Endothelial cell of umbilical vein (primary cell): ENCODE results near the gene FZR1. TPM values are rescaled to one million over a fixed set of nuclear protein-coding genes. Genes with fewer than 3 reads are reported as not detected.

Source experiments
- BruUV-seq: library from RNA; stranded (reverse); fragments of 400-500 nt; replicated peaks from 2 replicates; lab custom pipeline; 2021; lab: Mats Ljungman, UMichigan
- CTCF ChIA-PET: fragments of 300-600, 350-600 bp; sonication (Branson Sonifier 250); formaldehyde crosslinking; loops from one replicate; lab custom pipeline; 2021; ENCODE audit warnings: antibody characterized with exemption, inconsistent platforms; lab: Charles Lee
- POLR2A ChIA-PET: fragments of 300-600, 350-600 bp; sonication (Branson Sonifier 250); formaldehyde crosslinking; loops from one replicate; lab custom pipeline; 2021; ENCODE audit warnings: antibody characterized with exemption, inconsistent platforms; lab: Charles Lee
- DNase-seq: peaks from one replicate; pipeline ENCODE4 v3.0.0-alpha.2; 2011; ENCODE audit warnings: low read depth, low spot score
- FAIRE-seq: peaks from 2 replicates; lab custom pipeline; 2011; peaks lifted over from hg19 to GRCh38; lab: Jason Lieb, UNC
- H2AFZ ChIP-seq: 2 replicates; pipeline ENCODE4 v1.6.0; 2012; ENCODE audit warnings: low read depth, low read length, control low read depth, inconsistent platforms
- H3K27ac ChIP-seq: 2 replicates; pipeline ENCODE4 v1.5.1; 2011; ENCODE audit warnings: low read depth, mild to moderate bottlenecking, control low read depth, low read length, moderate library complexity; ENCODE audit not compliant: insufficient read depth
- H3K27me3 ChIP-seq, 2 experiments: 2 replicates each; pipeline versions ENCODE4 v1.6.0 to v1.6.1; 2011; ENCODE audit warnings: low read length in 2 of 2, mixed read lengths in 1 of 2; ENCODE audit not compliant: control insufficient read depth in 2 of 2, insufficient read depth in 2 of 2
- H3K36me3 ChIP-seq, 2 experiments: 2 replicates in 1 of 2; 3 replicates in 1 of 2; pipeline ENCODE4 v1.5.1; 2011; ENCODE audit warnings: low read length in 2 of 2, mild to moderate bottlenecking in 1 of 2, moderate library complexity in 1 of 2; ENCODE audit not compliant: control insufficient read depth in 2 of 2, insufficient read depth in 2 of 2; ENCODE audit errors: extremely low read depth in 1 of 2
- H3K4me1 ChIP-seq: 3 replicates; pipeline ENCODE4 v1.5.1; 2011; ENCODE audit warnings: mild to moderate bottlenecking, low read length; ENCODE audit not compliant: control insufficient read depth, insufficient read depth; ENCODE audit errors: extremely low read depth
- H3K4me2 ChIP-seq: 2 replicates; pipeline ENCODE4 v1.6.1; 2011; ENCODE audit warnings: low read length, control low read depth, mixed read lengths; ENCODE audit not compliant: insufficient read depth
- H3K4me3 ChIP-seq, 3 experiments: fragments of 200-600 bp in 1 of 3; sonication (generic), shearing (Covaris generic) in 1 of 3; replicated peaks in 1 of 3; 2 replicates each; pipeline ENCODE4 v1.5.1; 2011 to 2016; ENCODE audit warnings: control low read depth in 3 of 3, low read length in 3 of 3, mild to moderate bottlenecking in 2 of 3, inconsistent platforms in 1 of 3, low read depth in 1 of 3, moderate library complexity in 1 of 3; ENCODE audit not compliant: insufficient read depth in 1 of 3
- H3K79me2 ChIP-seq: 2 replicates; pipeline ENCODE4 v1.6.0; 2012; ENCODE audit warnings: low read length, inconsistent platforms; ENCODE audit not compliant: control insufficient read depth, insufficient read depth
- H3K9ac ChIP-seq: replicated peaks from 2 replicates; pipeline ENCODE3; 2011; ENCODE audit warnings: low read length, control low read depth; ENCODE audit not compliant: insufficient read depth; ENCODE audit errors: extremely low read depth
- H3K9me1 ChIP-seq: replicated peaks from 3 replicates; pipeline ENCODE4 v1.6.0; 2011; ENCODE audit warnings: mild to moderate bottlenecking, low read length; ENCODE audit not compliant: control insufficient read depth, insufficient read depth; ENCODE audit errors: extremely low read depth
- H3K9me3 ChIP-seq: replicated peaks from 2 replicates; pipeline ENCODE4 v1.5.1; 2012; ENCODE audit warnings: low read length, inconsistent platforms; ENCODE audit not compliant: control insufficient read depth, insufficient read depth
- H4K20me1 ChIP-seq: replicated peaks from 2 replicates; pipeline ENCODE3; 2011; ENCODE audit warnings: mild to moderate bottlenecking, low read length; ENCODE audit not compliant: control insufficient read depth, insufficient read depth; ENCODE audit errors: extremely low read depth
- EZH2 ChIP-seq: IDR thresholded peaks from 2 replicates; pipeline ENCODE4 v1.6.1; 2012; ENCODE audit warnings: borderline replicate concordance, low read depth, mild to moderate bottlenecking, moderate library complexity, low read length, inconsistent platforms; ENCODE audit not compliant: severe bottlenecking
- FOS ChIP-seq: IDR thresholded peaks from 2 replicates; pipeline ENCODE4 v1.6.1; 2011; ENCODE audit warnings: mild to moderate bottlenecking, low read length, moderate library complexity, borderline replicate concordance; ENCODE audit not compliant: insufficient read depth
- GATA2 ChIP-seq: IDR thresholded peaks from 2 replicates; pipeline ENCODE4 v1.7.0; 2011; ENCODE audit warnings: low read depth, mild to moderate bottlenecking, moderate library complexity, mixed read lengths, low read length; ENCODE audit not compliant: insufficient read length, insufficient read depth
- JUN ChIP-seq: IDR thresholded peaks from 2 replicates; pipeline ENCODE4 v1.6.1; 2011; ENCODE audit warnings: borderline replicate concordance, low read depth; ENCODE audit not compliant: insufficient read length, insufficient read depth
- MYC ChIP-seq: IDR thresholded peaks from one replicate; pipeline ENCODE4 v1.6.1; 2011; ENCODE audit warnings: mild to moderate bottlenecking, low read depth, low read length
- POLR2A ChIP-seq: IDR thresholded peaks from 2 replicates; pipeline ENCODE4 v1.6.1; 2012; ENCODE audit warnings: low read depth, mild to moderate bottlenecking, control low read depth, low read length
- POLR2AphosphoS5 ChIP-seq: IDR thresholded peaks from 2 replicates; pipeline ENCODE4 v1.6.1; 2012; ENCODE audit warnings: low read depth, mild to moderate bottlenecking, control low read depth, low read length, moderate library complexity; ENCODE audit not compliant: insufficient read depth
- dilution Hi-C: fragments of 300-500 bp; cut with MboI; formaldehyde crosslinking; loops from one replicate; pipeline ENCODE4 v1.15.0; 2019; ENCODE audit warnings: low sequenced_read_pairs; ENCODE audit not compliant: extremely low pct_ligation_motif_present
- intact Hi-C: fragments of 100-400 bp; cut with micrococcal nuclease; formaldehyde crosslinking; loops from one replicate; pipeline ENCODE4 v1.10.0; 2022
- polyA plus RNA-seq, 4 experiments: library from polyadenylated mRNA; depleted of rRNA in 3 of 4; stranded (reverse) in 3 of 4; unstranded in 1 of 4; fragments of >200 nt; gene quantifications; 2 replicates each; pipeline versions ENCODE4 v1.2.1 to v1.2.3, GENCODE V29; 2011 to 2012; ENCODE audit warnings: missing spikeins in 1 of 4
- total RNA-seq: library from RNA; stranded (reverse); gene quantifications from 2 replicates; pipeline ENCODE4 v1.2.3, GENCODE V29; 2021
- TF ChIP-seq, protein P1 (sequence below), 2 donors: IDR thresholded peaks; 1 replicate in 1 of 2; 2 replicates in 1 of 2; pipeline ENCODE4 v1.5.1; 2011; ENCODE audit warnings: low read length in 2 of 2, mild to moderate bottlenecking in 2 of 2, moderate library complexity in 2 of 2, control low read depth in 1 of 2, inconsistent platforms in 1 of 2, low read depth in 1 of 2; ENCODE audit not compliant: insufficient read depth in 1 of 2; ENCODE audit errors: extremely low read depth in 1 of 2
- TF ChIP-seq, protein P2 (sequence below): IDR thresholded peaks from 2 replicates; pipeline ENCODE4 v1.6.1; 2011; ENCODE audit not compliant: insufficient read depth, insufficient read length

Gene FZR1
- total and polyA plus RNA-seq, 2 donors (not counting 3 experiments of a cell fraction or from before 2014, with no cell fraction given) = 35.9 to 60.4 TPM

- intact Hi-C loops (loop anchor here (2.0 kb wide), 1 partner anchor 91 kb away; the partner anchor contains the start of gene NFIC), dilution Hi-C loops (no loop called here)
- Histone ChIP-seq H3K79me2 (peaks cover 3% of the 10 kb centered on the region), H3K4me3 (no peak overlapping the region), H2AFZ (no peak overlapping the region), H3K9ac (no peak overlapping the region), H3K27me3 (no peaks in the 10 kb centered on the region), H4K20me1 (no peaks in the 10 kb centered on the region), H3K4me1 (peaks cover 26% of the 10 kb centered on the region), H3K9me1 (no peaks in the 10 kb centered on the region), H3K9me3 (no peaks in the 10 kb centered on the region), H3K27ac (peak overlapping the region; percentile 82), H3K4me2 (no peak overlapping the region), H3K36me3 (peaks cover under 1 to 24% of the 10 kb centered on the region in 2 experiments)
- ChIA-PET POLR2A (no interaction called here), CTCF (interaction anchor here (1.2 kb wide), 1 partner anchor 15 kb away, joined by 3 read pairs; no protein-coding TSS in a partner anchor)
- no TSS peak for BruUV-seq
- TF ChIP-seq, protein P1, sequence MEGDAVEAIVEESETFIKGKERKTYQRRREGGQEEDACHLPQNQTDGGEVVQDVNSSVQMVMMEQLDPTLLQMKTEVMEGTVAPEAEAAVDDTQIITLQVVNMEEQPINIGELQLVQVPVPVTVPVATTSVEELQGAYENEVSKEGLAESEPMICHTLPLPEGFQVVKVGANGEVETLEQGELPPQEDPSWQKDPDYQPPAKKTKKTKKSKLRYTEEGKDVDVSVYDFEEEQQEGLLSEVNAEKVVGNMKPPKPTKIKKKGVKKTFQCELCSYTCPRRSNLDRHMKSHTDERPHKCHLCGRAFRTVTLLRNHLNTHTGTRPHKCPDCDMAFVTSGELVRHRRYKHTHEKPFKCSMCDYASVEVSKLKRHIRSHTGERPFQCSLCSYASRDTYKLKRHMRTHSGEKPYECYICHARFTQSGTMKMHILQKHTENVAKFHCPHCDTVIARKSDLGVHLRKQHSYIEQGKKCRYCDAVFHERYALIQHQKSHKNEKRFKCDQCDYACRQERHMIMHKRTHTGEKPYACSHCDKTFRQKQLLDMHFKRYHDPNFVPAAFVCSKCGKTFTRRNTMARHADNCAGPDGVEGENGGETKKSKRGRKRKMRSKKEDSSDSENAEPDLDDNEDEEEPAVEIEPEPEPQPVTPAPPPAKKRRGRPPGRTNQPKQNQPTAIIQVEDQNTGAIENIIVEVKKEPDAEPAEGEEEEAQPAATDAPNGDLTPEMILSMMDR (IDR thresholded peaks at IDR 0.05; ENCODE audit: extremely low read depth in 1 of 2, insufficient read depth in 1 of 2, low read depth in 1 of 2, low read length in 2 of 2) = no peak
- TF ChIP-seq JUN (no peak), GATA2 (no peak), POLR2AphosphoS5 (no peak), MYC (no peak), FOS (no peak), POLR2A (no peak), EZH2 (no peak)
- TF ChIP-seq, protein P2, sequence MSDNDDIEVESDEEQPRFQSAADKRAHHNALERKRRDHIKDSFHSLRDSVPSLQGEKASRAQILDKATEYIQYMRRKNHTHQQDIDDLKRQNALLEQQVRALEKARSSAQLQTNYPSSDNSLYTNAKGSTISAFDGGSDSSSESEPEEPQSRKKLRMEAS = no peak
- DNase-seq (no peak), FAIRE-seq (no peak)
Observed at GRCh38 chr19:3457528-3458228, 48.4 kb upstream of the FZR1 start.
